Left ventricle myocardium inferior (tissue), 1 donor: Measurements from ENCODE around the gene RABGGTB. TPM values are rescaled to one million over a fixed set of nuclear protein-coding genes. Genes with fewer than 3 reads are reported as not detected.
"Not testable (repeated sequence)": the region's sequence is repeated elsewhere in the genome, so short reads cannot be mapped to it uniquely, and the experiment has no call there.

Experiments used
- DNase-seq: peaks from one replicate; pipeline ENCODE4 v3.0.0-alpha.2; 2020
- H3K27ac ChIP-seq: fragments of 200-600 bp; replicated peaks from 2 replicates; pipeline ENCODE4 v1.8.0; 2021
- H3K27me3 ChIP-seq: fragments of 200-600 bp; 2 replicates; pipeline ENCODE4 v1.8.0; 2021; ENCODE audit warnings: low read depth
- H3K36me3 ChIP-seq: fragments of 200-600 bp; 2 replicates; pipeline ENCODE4 v1.8.0; 2021
- H3K4me1 ChIP-seq: fragments of 200-600 bp; 2 replicates; pipeline ENCODE4 v1.8.0; 2021
- H3K4me3 ChIP-seq: fragments of 200-600 bp; 2 replicates; pipeline ENCODE4 v1.8.0; 2021; ENCODE audit warnings: mild to moderate bottlenecking, moderate library complexity
- H3K9me3 ChIP-seq: fragments of 200-600 bp; replicated peaks from 2 replicates; pipeline ENCODE4 v1.8.0; 2021
- CTCF ChIP-seq: fragments of 200-600 bp; IDR thresholded peaks from 2 replicates; pipeline ENCODE4 v1.8.0; 2021; ENCODE audit warnings: antibody characterized with exemption, mild to moderate bottlenecking, borderline replicate concordance
- intact Hi-C: fragments of 100-400 bp; cut with micrococcal nuclease; formaldehyde crosslinking; loops from one replicate; pipeline ENCODE4 v1.11.0; 2022
- total RNA-seq: library from RNA; stranded (reverse); fragmentation: NEBNext Ultra II Directional; extraction: Animal tissue kit (Norgen Biotek cat#: 25700); gene quantifications from one replicate; pipeline ENCODE4 v1.2.1, GENCODE V29; 2021
- donor health status: DM: no; HTN: yes; CAD: no; lungs with severe emphysema.

Gene RABGGTB
- total RNA-seq, 1 donor from 2014 or later: 64.4 TPM

- Histone ChIP-seq H3K27me3 (no peaks in the 10 kb centered on the region), H3K4me3 (no peak overlapping the region), H3K27ac (no peak overlapping the region), H3K4me1 (no peaks in the 10 kb centered on the region), H3K9me3 (no peaks in the 10 kb centered on the region), H3K36me3 (peaks cover 22% of the 10 kb centered on the region)
- DNase-seq: no peak
- intact Hi-C loops: no loop called here
- TF ChIP-seq CTCF: no peak
Measured at GRCh38 chr1:75765697-75766355, 20.2 kb upstream of the RABGGTB start.

GRCh38 chr1:75768016-75768415 lies 18.0 kb upstream of the RABGGTB start:
- intact Hi-C loops: no loop called here
- DNase-seq: no peak
- H3K27me3 ChIP-seq: no peaks in the 10 kb centered on the region
- H3K27ac ChIP-seq: no peak overlapping the region
- no peaks in the 10 kb centered on the region for H3K9me3 ChIP-seq
- no peaks in the 10 kb centered on the region for H3K4me1 ChIP-seq
- no peak for TF ChIP-seq CTCF
- H3K4me3 ChIP-seq: no peak overlapping the region
- H3K36me3 ChIP-seq: peaks cover 11% of the 10 kb centered on the region

GRCh38 chr1:75770761-75771160 lies 15.3 kb upstream of the RABGGTB start:
- no peak for TF ChIP-seq CTCF
- H3K27me3 ChIP-seq: no peaks in the 10 kb centered on the region
- H3K4me1 ChIP-seq: no peaks in the 10 kb centered on the region
- no peak overlapping the region for H3K4me3 ChIP-seq
- H3K36me3 ChIP-seq: no peaks in the 10 kb centered on the region
- H3K27ac ChIP-seq: no peak overlapping the region
- no peaks in the 10 kb centered on the region for H3K9me3 ChIP-seq
- intact Hi-C loops: no loop called here
- no peak for DNase-seq

GRCh38 chr1:75771978-75772377 lies 14.1 kb upstream of the RABGGTB start:
- H3K27ac ChIP-seq: no peak overlapping the region
- intact Hi-C loops: no loop called here
- no peak overlapping the region for H3K4me3 ChIP-seq
- H3K4me1 ChIP-seq: no peaks in the 10 kb centered on the region
- H3K27me3 ChIP-seq: no peaks in the 10 kb centered on the region
- no peaks in the 10 kb centered on the region for H3K36me3 ChIP-seq
- no peak for DNase-seq
- no peaks in the 10 kb centered on the region for H3K9me3 ChIP-seq
- no peak for TF ChIP-seq CTCF

- H3K36me3 ChIP-seq, DNase-seq, intact Hi-C loops, H3K27me3 ChIP-seq, H3K4me3 ChIP-seq, H3K4me1 ChIP-seq, H3K27ac ChIP-seq, H3K9me3 ChIP-seq: not testable (repeated sequence)
Measured at GRCh38 chr1:75777812-75778211, 8.2 kb upstream of the RABGGTB start.

- H3K9me3 ChIP-seq, H3K4me1 ChIP-seq, intact Hi-C loops, H3K4me3 ChIP-seq, H3K27me3 ChIP-seq, H3K36me3 ChIP-seq, DNase-seq, H3K27ac ChIP-seq: not testable (repeated sequence)
Measured at GRCh38 chr1:75778694-75779093, 7.4 kb upstream of the RABGGTB start.

- H3K4me3 ChIP-seq, DNase-seq, H3K27ac ChIP-seq, H3K36me3 ChIP-seq, H3K27me3 ChIP-seq, H3K9me3 ChIP-seq, H3K4me1 ChIP-seq: not testable (repeated sequence)
- intact Hi-C loops: loop anchor here (10.0 kb wide), 1 partner anchor 55 kb away; the partner anchor contains the start of gene ACADM
Measured at GRCh38 chr1:75780183-75780582, 5.9 kb upstream of the RABGGTB start.

- not testable (repeated sequence) for H3K36me3 ChIP-seq, H3K27me3 ChIP-seq, H3K27ac ChIP-seq, DNase-seq, H3K4me3 ChIP-seq, H3K9me3 ChIP-seq
- peaks cover 36% of the 10 kb centered on the region for H3K4me1 ChIP-seq
- intact Hi-C loops: loop anchor here (10.0 kb wide), 1 partner anchor 59 kb away; the partner anchor contains the start of gene ACADM
Measured at GRCh38 chr1:75783920-75784319, 2.1 kb upstream of the RABGGTB start.
